Measurements from ENCODE around the gene PC.

Gene PC

DNA sequence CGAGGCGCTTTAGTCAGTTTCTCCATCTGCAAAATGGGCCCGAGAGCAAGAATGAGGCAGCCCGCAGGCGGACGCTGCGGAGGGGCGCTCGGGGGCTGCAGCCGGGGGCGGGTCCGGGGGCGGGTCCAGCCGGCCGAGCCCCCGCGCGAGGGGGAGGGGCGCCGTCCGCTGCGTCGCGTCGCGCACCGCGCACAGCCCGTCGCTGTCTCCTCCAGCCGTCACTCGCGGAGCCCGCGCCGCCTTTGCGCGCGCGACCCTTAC, 282 bp downstream of the PC start:
- peak overlapping the region; percentile 86 for H3K4me3 ChIP-seq (ENCODE audit: low read depth, low read length)

DNA sequence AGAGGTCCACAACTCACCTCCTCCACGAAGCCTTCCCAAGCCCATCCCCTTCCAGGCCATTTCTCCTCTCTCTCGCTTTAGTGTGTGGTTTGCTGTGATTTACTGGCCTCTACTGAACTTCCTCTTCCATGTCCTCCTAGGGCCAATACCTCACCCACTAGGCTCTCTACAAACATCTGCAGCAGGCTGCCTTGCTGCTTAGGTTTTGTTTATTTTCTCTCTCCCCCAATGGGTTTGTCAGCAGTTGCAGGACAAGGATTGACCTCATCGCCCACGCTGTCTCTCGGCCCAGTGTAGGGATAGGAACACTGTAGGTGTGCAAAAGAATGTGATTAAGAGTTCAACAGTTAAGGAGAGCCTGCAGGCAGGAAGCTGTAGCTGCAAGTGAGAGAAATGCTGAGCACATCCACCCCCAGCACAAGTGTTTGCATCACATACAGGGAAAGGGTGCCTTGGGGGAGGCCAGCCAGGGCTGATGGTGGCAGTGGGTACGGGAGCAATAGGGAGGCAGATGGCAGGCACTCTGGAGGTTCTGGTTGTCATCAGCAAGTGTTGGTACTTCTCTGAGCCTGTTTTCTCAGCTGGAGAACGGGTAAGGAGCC, 1.4 kb downstream of the PC start:
- H3K4me3 ChIP-seq (ENCODE audit: low read depth, low read length), result no peak overlapping the region

DNA sequence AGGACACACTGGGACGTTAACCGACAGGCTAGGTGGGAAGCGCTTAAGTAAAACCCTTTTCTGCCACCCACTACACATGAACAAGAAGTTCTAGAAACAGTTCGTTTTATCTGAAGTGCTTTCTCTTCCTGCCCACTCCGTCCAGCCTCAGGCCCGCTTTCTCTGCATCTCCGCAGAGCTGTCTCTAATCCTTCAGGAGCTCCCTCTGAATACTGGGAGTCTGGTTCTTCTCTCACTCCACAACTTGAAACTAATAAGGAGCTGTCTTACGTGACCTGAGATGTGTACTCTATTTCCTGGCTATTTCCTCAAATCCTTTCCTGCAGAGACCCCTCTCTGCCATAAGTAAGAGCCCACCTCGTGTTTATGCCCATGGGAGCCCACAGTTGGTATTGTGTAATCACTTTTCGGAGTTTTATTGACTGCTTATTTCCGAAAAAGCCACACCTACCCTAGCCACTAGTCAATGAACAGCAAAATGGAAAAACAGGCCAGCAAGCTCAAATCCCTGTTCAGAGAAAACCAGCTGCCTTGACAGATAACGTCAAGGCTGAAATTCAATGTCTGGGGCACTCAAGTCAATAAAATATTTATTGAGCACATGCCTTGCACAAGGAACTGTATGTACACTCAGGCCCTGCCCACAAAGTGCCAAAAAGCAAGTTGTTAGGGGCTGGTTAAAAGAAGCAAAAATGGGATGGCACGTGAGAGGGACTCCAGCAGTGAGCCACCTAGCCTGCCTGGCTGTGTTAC, 4.9 kb downstream of the PC start:
- H3K4me3 ChIP-seq (ENCODE audit: low read depth, low read length), result no peak overlapping the region

DNA sequence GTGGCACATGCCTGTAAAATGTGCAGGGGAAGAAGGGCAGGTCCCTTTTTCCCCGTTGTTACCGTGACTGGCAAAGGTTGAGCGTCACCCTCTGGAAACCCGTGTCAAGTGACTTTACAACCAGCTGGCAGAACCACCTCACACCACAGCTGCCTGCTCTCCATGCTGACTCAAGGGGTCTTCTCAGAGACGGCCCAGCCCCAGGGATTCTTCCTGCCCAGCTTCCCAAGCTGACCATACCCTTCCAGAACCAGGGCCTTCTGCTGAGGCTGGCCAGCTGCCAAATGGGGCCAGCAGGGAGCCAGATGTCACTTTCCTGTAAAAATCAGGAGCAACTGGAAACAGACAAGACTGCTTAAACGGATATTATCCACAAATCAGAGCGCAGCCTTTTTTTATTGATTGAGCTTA, 6.3 kb downstream of the PC start:
- no peak overlapping the region for H3K4me3 ChIP-seq (ENCODE audit: low read depth, low read length)

DNA sequence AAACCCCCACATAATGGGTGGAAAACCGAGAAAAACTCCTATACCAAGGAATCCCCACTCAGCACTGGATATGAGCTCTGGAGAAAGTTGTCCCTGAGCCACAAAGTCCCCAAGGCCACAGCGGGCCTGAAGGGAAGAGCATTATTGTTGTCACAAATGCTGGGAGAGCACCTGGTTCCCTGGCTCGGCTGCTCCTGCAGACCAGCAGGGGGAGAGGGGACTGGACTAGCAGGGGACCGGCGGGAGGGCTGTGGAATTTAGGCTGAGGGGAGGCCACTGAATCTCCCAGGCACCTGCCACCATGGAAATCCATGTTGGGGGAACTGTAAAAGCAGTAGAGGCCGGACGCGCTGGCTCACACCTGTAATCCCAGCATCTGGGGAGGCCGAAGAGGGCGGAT, 7.0 kb downstream of the PC start:
- H3K4me3 ChIP-seq (ENCODE audit: low read depth, low read length), result no peak overlapping the region

DNA sequence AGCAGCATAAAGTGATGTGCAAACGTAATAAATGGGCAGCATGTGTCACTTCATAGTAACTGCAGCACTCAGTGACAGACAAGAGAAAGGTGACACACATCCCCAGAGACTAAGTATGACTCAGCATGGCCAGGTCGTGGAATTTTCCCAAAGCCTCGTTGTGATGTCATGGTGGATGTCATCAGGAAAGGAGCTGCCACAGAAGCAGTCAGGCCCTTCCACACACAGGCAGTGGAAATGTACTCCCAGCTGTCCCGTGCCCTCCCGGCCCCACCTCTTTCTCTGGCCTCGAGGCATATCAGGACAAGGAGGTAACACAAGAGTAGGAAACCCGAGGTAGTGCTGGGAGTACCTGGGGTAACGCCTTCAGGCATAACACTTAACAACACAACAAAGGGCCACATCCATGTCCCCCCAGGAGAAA, 8.1 kb downstream of the PC start:
- H3K4me3 ChIP-seq (ENCODE audit: low read depth, low read length), result no peak overlapping the region

DNA sequence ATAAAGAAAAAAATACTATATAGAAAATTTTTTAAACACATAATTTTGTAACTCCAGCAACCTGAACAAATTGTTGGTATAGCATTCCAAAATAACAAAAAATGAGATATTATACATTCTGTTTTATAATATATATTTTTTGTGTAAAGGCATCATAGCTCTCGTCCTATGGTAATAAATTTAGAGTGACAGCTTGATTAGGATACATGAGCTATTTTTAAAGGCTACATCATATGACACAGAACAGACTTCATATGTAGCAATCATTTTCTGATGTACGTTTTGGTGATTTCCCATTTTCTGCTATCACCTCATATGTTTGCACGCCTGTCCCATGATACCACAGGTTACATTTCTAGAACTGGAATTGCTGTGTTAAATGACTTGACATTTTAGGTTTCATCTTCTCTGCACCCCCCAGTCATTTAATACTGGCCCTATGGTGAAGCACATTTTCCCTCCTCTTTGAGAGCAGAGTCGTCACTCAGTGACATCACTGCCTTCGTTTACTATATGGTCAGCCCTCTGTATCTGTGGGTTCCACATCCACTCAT, 19.5 kb downstream of the PC start:
- no peak overlapping the region for H3K4me3 ChIP-seq (ENCODE audit: low read depth, low read length)

DNA sequence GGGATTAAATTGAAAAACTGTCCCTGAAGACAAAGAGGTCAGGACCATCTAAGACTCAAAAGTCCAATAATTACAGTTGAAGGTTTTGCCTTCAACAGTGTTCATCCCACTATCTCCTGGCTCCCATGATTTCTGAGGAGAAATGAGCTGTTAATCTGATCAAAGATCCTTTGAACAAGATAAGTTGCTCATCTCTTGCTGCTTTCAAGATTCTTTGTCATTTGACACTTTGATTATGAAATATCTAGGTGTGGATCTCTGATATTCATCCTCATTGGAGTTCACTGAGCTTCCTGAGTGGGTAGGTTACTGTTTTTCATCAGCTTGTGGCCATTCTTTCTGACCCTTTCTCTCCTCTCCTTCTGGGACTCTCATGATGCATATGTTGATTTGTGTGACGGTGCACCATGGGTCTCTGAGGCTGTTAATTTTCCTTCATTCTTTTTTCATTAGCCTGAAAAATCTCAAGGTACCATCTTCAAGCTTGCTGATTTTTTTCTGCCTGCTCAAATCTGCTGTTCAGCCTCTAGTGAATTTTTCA, 20.9 kb downstream of the PC start:
- no peak overlapping the region for H3K4me3 ChIP-seq (ENCODE audit: low read depth, low read length)

DNA sequence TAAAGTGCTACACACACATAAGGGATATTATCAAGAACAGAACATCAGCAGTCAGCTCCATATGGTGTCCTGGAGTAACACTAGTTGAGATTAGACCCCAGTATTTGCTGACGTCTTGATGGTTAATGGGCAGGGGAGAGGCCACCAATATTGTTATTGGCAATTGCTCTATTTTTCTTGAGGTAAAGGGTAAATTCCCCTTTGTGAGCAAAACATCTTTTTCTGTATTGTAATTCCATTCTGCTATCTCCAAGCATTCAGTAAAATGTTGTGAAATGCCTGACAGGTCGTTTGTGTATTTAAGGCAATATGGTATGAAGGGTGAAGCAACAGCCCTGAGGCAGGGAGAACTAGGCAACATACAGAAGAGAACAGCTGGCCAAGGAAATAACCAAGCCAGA, 21.9 kb downstream of the PC start:
- no peak overlapping the region for H3K4me3 ChIP-seq (ENCODE audit: low read depth, low read length)

DNA sequence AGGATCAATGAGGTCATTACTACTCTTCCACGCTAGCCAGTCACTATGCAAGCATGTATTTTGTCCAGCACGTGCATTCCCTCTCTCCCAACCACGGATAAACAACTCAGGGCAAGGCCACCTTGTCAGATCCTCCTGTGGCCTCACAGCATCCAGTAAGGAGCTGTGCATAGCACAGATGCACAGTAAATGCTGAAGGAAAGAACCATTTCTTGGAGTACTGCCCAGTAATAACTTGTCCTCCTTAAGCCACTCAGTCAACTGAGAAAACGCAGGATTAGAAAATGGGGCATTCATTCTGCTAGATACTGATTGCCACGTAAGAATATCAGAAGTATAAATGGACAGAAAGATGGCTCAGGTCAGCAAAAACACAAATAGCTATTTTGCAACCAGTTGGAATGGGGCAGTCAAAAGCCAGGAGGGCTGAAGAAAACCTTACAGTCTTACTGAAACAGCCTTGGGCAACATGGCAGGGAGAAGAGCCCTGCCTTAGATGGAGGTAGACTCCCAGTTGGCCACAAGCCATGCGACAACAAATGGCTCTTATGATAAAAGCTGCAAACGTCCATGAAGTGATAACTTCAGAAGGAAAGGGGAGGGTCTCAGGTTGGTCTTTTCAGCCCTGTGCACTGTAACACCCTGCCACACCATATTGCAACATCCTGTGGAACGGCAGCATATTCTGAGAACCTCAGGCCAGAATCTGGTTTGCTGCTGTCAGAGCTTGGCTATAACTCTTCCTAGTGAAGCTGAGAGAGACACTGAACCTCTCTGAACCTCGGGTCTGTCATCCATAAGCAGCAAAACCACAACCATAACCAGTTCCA, 23.0 kb downstream of the PC start:
- H3K4me3 ChIP-seq (ENCODE audit: low read depth, low read length), result no peak overlapping the region

DNA sequence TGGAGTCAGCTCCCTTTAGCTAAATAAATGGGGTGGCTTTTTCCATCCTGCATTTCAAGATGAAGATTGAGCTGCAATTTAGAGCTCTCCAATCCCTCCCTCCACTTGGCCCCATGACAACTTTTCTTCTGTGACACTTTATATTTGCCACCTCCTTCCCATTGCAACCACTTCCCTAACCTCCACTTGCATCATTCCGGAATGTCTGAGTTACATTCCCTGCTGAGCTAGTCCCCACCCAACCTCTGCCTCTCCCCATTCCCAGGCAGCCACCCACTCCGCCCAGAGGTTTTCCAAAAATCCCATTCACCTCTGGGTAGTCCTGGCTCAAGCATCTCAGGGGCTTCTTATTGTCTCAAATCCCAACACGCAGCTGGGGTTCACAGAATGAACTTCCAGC, 24.7 kb downstream of the PC start:
- no peak overlapping the region for H3K4me3 ChIP-seq (ENCODE audit: low read depth, low read length)

DNA sequence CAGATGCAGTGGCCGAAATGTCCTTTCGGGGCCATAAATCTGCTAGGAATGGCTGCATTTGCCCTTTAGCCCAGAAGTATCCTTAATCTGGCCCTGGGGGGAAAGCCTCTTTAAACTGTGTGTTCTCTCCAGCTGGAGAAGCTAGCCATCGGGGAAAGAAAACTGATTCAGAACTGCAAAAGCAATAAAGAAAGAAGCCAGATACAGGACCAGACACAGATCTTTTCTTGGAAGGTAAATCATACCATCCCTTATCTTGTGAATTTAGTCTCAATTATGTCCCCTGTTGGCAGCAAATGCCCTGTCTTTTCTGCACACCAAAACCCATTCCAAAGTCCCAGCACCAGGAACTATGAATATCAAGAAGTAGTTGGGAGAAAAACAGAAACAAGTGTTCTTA, 25.6 kb downstream of the PC start:
- H3K4me3 ChIP-seq (ENCODE audit: low read depth, low read length), result no peak overlapping the region

DNA sequence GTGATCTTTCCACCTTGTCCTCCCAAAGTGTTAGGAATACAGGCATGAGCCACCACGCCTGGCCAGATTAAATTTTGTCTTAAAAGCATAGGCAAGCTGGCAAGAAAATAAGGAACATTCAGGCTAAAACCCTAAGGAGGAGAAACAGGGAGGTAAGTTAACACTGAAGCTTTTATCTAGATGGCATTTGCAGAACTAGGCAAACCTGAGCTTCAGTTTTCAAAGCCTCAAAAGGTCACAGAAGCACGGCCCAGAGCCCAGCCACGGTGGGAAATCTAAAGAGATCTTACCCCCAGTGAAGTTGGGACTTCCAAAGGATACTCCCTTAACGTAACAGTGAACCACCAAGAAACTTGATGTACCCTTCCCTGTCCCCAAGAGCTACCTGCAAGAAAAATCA, 28.4 kb downstream of the PC start:
- H3K4me3 ChIP-seq (ENCODE audit: low read depth, low read length), result no peak overlapping the region

DNA sequence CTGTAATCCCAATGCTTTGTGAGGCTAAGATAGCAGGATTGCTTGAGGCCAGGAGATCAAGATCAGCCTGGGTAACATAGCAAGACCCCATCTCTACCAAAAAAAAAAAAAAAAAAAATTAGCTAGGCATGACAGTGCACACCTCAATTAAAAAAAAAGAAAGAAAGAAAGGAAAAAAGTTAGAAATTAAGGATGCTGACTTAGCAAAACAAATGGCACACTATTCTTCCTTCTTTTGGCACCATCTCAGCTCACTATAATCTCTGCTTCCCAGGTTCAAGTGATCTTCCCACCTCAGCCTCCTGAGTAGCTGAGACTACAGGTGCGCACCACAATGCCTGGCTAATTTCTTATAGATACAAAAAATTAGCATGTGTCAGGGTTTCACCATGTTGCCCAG, 33.9 kb downstream of the PC start:
- no peak overlapping the region for H3K4me3 ChIP-seq (ENCODE audit: low read depth, low read length)

DNA sequence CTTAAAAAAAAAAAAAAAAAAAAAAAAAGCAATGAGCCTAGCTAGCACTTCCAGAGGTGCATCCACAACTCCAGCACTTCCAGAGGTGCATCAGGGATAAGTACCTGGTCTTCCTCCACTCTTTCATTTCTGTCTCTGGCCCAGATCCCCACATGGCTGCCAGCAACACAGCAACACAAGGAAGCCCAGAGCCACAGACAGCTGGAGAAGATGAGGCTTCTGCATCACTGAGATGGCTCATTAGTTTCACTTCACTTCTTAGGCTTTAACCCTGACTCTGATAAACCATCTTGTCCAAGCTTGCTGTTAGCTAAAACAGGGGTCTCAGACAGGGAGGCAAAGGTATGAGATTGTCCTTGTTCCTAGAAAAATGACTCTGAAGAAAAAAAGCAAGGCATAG, 35.6 kb downstream of the PC start:
- H3K4me3 ChIP-seq (ENCODE audit: low read depth, low read length), result no peak overlapping the region

DNA sequence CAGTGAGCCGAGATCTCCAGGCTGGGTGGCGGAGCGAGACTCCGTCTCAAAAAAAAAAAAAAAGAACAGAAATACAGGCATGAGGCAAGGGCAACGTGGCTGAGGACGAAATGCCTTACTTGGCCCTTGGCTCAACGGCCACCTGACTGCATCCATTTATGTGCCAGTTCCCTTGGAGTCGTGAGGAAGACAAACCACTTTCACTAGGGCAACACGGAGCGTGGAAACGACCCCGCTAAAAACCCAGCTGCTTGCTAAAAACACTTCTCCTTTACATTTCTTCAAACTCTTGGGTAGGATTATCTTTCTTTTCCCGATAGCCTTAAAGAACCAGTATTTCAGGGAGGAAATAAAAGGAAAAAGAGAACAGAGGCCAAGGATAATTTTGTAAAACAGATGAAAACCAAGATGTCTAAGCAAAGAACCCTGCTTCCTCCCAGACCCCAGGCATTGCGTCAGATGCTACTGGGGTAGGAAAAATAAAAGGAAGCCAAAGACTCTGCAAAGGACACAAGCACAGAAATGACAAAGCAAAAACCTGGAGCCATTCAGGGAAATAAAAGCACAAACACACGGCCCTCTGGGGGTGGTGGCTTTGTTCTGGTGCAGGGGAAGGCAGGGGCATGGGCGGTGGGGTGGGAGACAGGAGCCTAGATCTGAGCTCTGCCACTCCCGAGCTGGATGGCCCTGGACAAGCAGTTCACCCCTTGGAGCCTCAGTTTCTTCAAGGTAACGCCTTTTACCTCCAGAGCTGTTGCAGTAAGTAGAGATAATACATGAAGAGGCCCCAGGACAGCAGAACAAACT, 37.0 kb downstream of the PC start:
- H3K4me3 ChIP-seq (ENCODE audit: low read depth, low read length), result no peak overlapping the region

DNA sequence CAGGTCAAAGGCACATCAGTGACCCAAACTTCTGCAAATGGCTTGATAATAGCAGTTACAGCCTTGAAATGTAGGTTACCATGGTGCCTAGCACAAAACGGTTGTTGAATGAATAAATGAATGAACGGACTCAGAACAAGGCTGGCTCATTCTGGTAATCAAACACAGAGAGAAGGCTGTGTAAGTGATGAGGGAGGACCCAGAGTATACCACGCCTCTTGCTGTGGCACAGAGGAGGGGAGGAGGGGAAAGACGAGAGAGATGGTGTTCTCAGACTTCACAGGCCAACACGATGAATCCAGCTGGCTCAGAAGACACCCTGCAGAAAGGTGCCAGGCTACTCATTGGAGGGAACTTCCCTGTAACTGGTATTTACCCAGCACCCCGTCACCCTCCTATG, 38.3 kb downstream of the PC start:
- no peak overlapping the region for H3K4me3 ChIP-seq (ENCODE audit: low read depth, low read length)

DNA sequence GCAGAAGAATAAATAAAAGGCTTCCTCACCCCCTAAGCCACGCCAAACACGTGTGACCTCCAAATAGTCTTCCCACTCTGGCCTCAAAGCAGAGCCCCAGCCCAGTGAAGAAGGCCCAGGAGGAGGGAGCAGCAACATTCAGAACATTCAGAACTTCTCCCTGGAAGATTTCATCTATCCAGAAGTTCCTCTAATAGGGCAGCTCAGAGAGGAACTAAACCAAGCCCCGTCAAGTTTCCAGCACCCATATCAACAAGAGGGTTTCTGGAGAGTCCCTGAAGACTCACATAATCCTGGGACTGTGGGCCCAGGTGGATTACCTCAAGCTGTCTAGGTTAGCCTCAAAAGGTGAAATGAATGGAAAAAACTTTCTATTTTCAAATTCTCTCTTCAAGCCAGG, 39.4 kb downstream of the PC start:
- H3K4me3 ChIP-seq (ENCODE audit: low read depth, low read length), result no peak overlapping the region

DNA sequence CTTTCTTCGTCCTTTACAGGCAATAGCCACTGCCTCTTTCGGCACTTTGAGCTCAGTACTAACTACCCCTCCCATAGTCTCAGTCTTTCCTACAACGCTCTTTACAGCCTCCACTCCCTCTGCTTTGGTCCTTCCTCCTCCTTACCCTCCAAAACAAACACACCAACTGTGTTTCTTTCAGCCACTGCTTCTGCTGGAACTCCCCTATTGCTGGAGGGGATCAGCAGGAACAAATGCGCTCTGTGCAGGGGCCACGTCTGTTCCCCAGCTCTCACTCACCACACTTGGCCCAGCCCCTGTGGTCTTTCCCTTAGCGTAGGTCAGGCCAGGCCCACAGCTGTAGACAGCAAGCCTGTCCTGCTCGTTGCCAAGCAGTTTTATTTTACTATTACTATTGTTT, 42.3 kb downstream of the PC start:
- H3K4me3 ChIP-seq (ENCODE audit: low read depth, low read length), result no peak overlapping the region

DNA sequence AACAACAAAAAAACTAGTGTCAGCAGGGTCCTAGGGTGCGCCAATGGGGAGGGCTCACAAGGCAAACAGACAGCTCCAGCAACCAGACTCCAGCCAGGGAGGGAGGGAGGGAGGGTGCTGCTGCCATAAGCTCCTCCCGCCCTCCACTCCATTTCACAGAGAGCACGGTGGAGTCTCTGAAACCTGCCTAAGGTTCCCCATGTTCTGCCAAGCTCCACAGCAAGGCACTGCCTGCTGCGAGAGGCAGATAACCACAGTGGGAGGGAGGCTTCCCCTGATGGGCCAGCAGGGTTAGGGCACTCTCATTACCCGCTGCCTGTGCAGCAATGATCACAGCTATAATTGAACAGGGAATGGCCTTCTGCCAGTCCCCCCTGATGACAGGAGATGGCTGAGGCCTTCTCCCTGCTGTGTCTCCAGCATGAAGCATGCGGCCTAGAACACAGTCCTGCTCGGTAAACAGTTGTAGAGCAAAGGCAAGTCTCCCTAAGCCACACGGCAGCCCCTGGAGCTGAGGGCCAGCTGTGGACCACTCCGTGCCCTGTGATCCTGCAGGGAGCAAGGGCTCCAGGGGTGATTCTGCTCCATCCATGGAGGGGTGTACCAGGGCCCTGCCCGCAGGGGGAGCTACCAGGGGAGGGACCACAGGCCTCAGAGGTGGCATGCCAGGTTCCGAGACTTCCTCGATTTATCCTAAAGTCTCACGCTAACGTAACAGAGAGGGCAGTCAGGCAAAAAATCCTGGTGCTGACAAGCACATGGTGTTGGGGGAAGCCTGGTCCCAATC, 42.9 kb downstream of the PC start:
- no peak overlapping the region for H3K4me3 ChIP-seq (ENCODE audit: low read depth, low read length)
